Measurements from ENCODE around the gene CFLAR. TPM values are rescaled to one million over a fixed set of nuclear protein-coding genes. Genes with fewer than 3 reads are reported as not detected.
"Not testable (repeated sequence)": the region's sequence is repeated elsewhere in the genome, so short reads cannot be mapped to it uniquely, and the experiment has no call there.

CFLAR gene
- polyA plus RNA-seq, 1 experiment, result 28.8 TPM

DNA sequence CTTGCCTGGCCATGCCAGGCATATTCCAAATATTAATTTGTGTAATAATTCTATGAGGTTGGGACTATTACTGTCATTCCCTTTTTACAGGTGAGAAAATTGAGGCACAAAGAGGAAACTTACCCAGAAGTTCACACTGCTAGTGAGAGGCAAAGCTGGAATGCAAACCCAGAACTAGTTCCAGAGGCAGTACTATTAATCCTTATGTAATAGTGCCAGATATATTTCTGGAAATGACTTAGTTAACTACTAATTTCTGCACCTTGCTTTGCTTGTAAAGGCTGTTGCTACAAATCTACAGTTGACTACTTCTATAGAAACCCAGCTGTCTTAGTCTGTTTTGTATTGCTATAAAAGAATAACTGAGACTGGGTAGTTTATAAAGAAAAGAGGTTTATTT is 5.3 kb upstream of the CFLAR start:
- TF ChIP-seq, protein P1, sequence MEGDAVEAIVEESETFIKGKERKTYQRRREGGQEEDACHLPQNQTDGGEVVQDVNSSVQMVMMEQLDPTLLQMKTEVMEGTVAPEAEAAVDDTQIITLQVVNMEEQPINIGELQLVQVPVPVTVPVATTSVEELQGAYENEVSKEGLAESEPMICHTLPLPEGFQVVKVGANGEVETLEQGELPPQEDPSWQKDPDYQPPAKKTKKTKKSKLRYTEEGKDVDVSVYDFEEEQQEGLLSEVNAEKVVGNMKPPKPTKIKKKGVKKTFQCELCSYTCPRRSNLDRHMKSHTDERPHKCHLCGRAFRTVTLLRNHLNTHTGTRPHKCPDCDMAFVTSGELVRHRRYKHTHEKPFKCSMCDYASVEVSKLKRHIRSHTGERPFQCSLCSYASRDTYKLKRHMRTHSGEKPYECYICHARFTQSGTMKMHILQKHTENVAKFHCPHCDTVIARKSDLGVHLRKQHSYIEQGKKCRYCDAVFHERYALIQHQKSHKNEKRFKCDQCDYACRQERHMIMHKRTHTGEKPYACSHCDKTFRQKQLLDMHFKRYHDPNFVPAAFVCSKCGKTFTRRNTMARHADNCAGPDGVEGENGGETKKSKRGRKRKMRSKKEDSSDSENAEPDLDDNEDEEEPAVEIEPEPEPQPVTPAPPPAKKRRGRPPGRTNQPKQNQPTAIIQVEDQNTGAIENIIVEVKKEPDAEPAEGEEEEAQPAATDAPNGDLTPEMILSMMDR (IDR thresholded peaks at IDR 0.05; ENCODE audit: insufficient read depth, low read depth, low read length), result no peak
- Histone ChIP-seq H3K36me3 (ENCODE audit: control insufficient read depth, insufficient read depth, low read length) (no peaks in the 10 kb centered on the region), H3K27me3 (ENCODE audit: control insufficient read depth, insufficient read depth, low read length) (no peaks in the 10 kb centered on the region), H3K4me3 (ENCODE audit: low read depth, low read length) (no peak overlapping the region)
- ChIA-PET CTCF (interaction anchor here (1.2 kb wide), 1 partner anchor 9 kb away, joined by 3 read pairs; no protein-coding TSS in a partner anchor), POLR2A (no interaction called here)
- no peak for DNase-seq (ENCODE audit: low read depth)

DNA sequence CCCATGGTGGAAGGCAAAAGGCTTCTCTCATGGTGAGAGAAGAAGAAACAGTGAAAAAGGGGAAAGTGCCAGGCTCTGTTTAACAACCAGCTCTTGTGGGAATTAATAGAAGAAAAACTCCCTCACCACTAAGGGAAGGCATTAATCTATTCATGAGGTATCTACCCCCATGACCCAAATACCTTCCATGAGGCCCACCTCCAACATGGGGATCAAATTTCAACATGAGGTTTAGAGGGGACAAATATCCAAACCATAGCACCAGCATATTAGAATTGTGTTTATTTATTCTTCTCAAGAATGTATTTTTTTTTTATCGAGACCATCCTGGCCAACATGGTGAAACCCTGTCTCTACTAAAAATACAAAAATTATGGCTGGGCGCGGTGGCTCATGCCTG is 4.9 kb upstream of the CFLAR start:
- no peak for DNase-seq (ENCODE audit: low read depth)

DNA sequence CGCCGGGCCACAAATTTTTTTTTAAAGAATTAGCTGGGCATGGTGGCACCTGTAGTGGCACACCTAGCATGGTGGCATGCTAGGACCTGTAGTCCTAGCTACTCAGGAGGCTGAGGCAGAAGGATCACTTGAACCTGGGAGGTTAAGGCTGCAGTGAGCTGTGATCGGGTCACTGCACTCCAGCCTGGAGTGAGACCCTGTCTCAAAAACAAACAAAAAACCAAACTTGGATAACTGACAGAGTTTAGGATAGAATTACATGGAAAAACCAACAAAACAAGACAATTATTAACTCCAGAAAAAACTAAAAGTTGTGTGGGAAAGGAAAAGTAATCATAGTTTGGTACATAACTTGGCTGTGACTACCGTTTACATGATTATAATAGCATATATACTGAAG is 1.6 kb upstream of the CFLAR start:
- TF ChIP-seq, protein P1 (IDR thresholded peaks at IDR 0.05; ENCODE audit: insufficient read depth, low read depth, low read length), result no peak
- H3K27me3 ChIP-seq (ENCODE audit: control insufficient read depth, insufficient read depth, low read length), result no peaks in the 10 kb centered on the region
- no peaks in the 10 kb centered on the region for H3K36me3 ChIP-seq (ENCODE audit: control insufficient read depth, insufficient read depth, low read length)
- ChIA-PET CTCF (interaction anchor here (0.7 to 0.8 kb wide), 2 partner anchors 44 to 48 kb away, joined by 3 to 4 read pairs; no protein-coding TSS in a partner anchor), POLR2A (interaction anchor here (0.6 kb wide), 1 partner anchor 34 kb away, joined by 3 read pairs; no protein-coding TSS in a partner anchor)
- DNase-seq (ENCODE audit: low read depth), result no peak
- no peak overlapping the region for H3K4me3 ChIP-seq (ENCODE audit: low read depth, low read length)

More for the DNA sequence above, 4.9 kb upstream of the CFLAR start:
- Histone ChIP-seq H3K36me3 (ENCODE audit: control insufficient read depth, insufficient read depth, low read length) (no peaks in the 10 kb centered on the region), H3K4me3 (ENCODE audit: low read depth, low read length) (no peak overlapping the region), H3K27me3 (ENCODE audit: control insufficient read depth, insufficient read depth, low read length) (no peaks in the 10 kb centered on the region)
- CTCF ChIA-PET, result no interaction called here
- POLR2A ChIA-PET, result no interaction called here
- TF ChIP-seq, protein P1 (IDR thresholded peaks at IDR 0.05; ENCODE audit: insufficient read depth, low read depth, low read length), result no peak

DNA sequence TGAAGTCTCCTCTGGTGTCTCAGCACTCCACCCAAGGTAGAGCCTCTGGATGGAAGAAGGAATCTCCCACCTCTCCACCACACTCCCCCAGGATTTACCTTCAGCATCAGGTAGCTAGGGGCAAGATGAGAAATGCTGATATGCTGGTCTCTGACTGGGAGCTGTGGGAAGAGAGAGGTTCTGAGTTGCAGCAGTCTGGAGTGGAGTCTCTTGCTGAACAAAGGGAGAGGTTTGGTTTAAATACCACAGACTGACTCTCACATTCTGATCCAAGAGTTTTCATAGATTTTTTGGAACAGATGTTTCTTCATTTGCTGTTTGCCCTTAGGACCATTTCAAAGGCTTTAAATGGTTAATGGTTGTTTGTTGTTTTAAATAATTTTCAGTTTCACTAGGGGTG is 1.1 kb upstream of the CFLAR start:
- no peak overlapping the region for H3K4me3 ChIP-seq (ENCODE audit: low read depth, low read length)
- DNase-seq (ENCODE audit: low read depth), result no peak
- no peaks in the 10 kb centered on the region for H3K36me3 ChIP-seq (ENCODE audit: control insufficient read depth, insufficient read depth, low read length)
- TF ChIP-seq, protein P1 (IDR thresholded peaks at IDR 0.05; ENCODE audit: insufficient read depth, low read depth, low read length), result no peak
- CTCF ChIA-PET, result interaction anchor here (0.7 to 0.8 kb wide), 2 partner anchors 43 to 48 kb away, joined by 3 to 4 read pairs; no protein-coding TSS in a partner anchor
- H3K27me3 ChIP-seq (ENCODE audit: control insufficient read depth, insufficient read depth, low read length), result no peaks in the 10 kb centered on the region
- POLR2A ChIA-PET, result interaction anchor here (0.6 to 0.7 kb wide), 2 partner anchors 34 to 56 kb away, joined by 3 to 8 read pairs; no protein-coding TSS in a partner anchor

DNA sequence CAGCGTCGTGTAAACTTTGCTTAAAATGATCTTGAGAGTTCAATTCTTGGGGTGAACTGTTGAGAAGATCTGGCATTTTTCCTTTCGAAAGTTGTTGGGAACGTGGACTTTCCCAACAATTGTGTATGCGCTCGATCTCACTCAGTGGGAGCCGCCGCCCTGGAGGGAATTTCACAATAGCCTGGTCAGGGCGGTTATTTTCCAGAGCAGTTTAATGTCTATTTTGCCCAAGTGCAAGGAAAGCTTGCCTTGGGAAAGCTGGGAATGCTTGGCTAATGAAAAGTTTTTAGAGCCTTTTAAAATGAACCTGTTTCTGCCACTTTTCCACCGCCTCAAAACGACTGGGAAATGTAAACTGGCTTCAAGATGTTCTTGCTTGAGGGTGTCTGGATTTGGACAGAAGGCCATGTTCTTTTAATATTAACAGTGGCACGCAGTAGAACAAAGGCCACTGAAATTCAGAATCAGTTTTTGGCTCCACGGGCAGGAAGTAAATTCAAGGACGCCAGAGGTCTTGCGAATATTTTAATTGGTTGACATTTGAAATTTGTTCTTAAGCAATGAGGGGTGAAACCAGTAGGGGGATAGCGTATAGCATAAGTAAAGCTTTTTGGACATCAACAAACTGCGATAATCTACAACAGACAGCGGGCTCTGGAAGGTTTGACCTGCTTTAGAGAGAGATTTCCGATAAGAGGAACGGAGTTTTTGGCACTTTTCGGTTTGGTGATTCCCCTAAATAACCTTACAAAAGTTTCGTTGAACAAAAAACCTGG is 1.2 kb downstream of the CFLAR start:
- no peak for DNase-seq (ENCODE audit: low read depth)
- Histone ChIP-seq H3K27me3 (ENCODE audit: control insufficient read depth, insufficient read depth, low read length) (no peaks in the 10 kb centered on the region), H3K4me3 (ENCODE audit: low read depth, low read length) (peak overlapping the region; percentile 70), H3K36me3 (ENCODE audit: control insufficient read depth, insufficient read depth, low read length) (no peaks in the 10 kb centered on the region)
- CTCF ChIA-PET, result interaction anchor here (0.6 to 4.2 kb wide), 10 partner anchors 11 to 61 kb away, joined by 3 to 31 read pairs (median 3); no protein-coding TSS in a partner anchor
- TF ChIP-seq, protein P1 (IDR thresholded peaks at IDR 0.05; ENCODE audit: insufficient read depth, low read depth, low read length), result peak; percentile 47
- POLR2A ChIA-PET, result interaction anchor here (0.6 to 1.0 kb wide), 2 partner anchors 10 to 204 kb away, joined by 3 to 4 read pairs; no protein-coding TSS in a partner anchor

DNA sequence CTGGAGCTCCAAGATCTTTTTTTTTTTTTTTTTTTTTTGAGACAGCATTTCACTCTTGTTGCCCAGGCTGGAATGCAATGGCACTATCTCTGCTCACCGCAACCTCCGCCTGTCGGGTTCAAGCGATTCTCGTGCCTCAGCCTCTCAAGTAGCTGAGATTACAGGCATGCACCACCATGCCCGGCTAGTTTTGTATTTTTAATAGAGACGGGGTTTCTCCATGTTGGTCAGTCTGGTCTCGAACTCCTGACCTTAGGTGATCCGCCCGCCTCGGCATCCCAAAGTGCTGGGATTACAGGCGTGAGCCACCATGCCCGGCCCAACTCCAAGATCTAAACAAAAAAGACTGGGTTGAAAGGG is 1.8 kb downstream of the CFLAR start:
- POLR2A ChIA-PET; H3K36me3 ChIP-seq (ENCODE audit: control insufficient read depth, insufficient read depth, low read length); H3K27me3 ChIP-seq (ENCODE audit: control insufficient read depth, insufficient read depth, low read length); DNase-seq (ENCODE audit: low read depth): not testable (repeated sequence)
- peak overlapping the region; percentile 70 for H3K4me3 ChIP-seq (ENCODE audit: low read depth, low read length)
- CTCF ChIA-PET, result interaction anchor here (0.9 to 4.2 kb wide), 9 partner anchors 12 to 196 kb away, joined by 3 to 31 read pairs (median 5); no protein-coding TSS in a partner anchor

Measured in BJ (cell line).